ENCODE data around the gene C10orf62.
"Not testable (repeated sequence)": the region's sequence is repeated elsewhere in the genome, so short reads cannot be mapped to it uniquely, and the experiment has no call there.

Gene C10orf62

DNA sequence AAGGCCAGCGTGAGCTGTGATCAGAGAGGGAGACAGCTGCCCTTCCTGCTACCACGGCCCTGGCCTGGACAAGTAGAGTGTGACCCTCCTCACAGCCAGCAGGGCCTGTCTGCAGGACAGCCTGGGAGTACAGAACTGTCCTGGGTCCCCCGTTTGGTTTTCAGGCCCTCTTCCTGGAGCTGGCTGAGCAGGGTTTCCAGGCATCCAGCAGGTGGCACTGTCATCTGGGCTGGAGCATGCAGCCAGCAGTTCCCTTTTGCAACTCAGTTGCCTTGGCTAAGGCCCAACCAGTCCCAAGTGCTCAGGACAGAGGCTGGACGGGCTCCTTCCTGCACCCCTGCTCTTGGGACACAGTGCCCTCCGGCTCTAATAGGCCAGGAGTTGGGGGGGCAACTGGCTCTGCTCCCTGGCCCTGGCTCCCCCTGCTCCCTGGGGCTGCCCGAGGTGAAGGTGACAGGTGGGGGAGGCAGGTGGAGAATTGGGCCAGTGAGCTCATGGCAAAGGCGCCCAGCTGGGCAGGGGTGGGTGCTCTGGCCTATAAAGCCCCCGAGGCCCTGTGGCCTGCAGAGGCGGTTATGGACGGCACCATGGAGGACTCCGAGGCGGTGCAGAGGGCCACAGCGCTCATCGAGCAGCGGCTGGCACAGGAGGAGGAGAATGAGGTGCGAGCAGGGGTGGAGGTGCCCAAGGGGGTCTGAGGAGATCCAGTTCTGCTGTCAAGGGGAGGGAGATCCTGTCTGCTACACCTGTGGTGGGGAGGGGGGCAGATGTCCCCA lies 17.1 kb upstream of the C10orf62 start, which contains the start of gene ANKRD2:
ANKRD2 (plus strand) TSS at position 566 of the 776 bp plus-strand sequence; CDS start at position 576, 10 bp downstream.
- TF ChIP-seq, protein P1, sequence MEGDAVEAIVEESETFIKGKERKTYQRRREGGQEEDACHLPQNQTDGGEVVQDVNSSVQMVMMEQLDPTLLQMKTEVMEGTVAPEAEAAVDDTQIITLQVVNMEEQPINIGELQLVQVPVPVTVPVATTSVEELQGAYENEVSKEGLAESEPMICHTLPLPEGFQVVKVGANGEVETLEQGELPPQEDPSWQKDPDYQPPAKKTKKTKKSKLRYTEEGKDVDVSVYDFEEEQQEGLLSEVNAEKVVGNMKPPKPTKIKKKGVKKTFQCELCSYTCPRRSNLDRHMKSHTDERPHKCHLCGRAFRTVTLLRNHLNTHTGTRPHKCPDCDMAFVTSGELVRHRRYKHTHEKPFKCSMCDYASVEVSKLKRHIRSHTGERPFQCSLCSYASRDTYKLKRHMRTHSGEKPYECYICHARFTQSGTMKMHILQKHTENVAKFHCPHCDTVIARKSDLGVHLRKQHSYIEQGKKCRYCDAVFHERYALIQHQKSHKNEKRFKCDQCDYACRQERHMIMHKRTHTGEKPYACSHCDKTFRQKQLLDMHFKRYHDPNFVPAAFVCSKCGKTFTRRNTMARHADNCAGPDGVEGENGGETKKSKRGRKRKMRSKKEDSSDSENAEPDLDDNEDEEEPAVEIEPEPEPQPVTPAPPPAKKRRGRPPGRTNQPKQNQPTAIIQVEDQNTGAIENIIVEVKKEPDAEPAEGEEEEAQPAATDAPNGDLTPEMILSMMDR (conservative IDR thresholded peaks at IDR 0.05): peak; percentile 93
- no peak within 1 kb of the TSS for H3K27ac ChIP-seq

DNA sequence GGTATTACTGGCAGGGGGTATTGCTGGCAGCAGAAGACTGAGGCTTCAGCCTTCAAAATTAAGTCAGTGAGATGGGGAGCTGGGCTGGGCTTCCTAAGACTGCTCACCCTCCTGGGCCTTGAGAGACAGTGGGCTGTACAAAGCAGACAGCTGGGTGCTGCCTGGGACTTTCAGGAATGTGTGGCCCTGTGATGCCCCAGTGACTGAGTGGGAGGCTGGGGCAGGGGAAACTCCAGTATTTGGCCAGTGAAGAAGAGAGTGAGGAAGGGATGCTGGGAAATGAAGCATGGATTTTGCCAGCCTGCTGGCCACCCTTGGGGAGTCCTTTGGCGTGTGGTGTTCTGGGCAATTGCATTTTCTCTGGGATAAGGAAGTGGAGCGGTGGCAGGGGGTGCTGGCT lies 16.5 kb upstream of the C10orf62 start:
- TF ChIP-seq, protein P1 (conservative IDR thresholded peaks at IDR 0.05): no peak
- H3K27ac ChIP-seq: no peak overlapping the region

DNA sequence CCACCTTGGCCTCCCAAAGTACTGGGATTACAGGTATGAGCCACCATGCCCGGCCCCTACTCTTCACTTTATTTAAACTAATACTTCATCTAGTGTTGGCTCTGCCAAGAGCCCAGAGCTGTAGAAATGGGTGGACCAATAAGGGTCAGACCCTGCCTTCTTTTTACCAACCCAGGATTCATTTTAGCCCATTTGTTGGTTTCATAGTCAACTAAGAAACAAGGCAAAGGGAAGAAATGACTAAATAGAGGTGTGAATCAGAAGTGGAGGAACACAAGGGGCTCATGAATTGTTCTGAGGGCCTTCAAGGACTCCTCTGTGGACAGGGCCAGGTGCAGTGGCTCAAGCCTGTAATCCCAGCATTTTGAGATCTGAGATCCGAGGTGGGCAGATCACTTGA lies 15.8 kb upstream of the C10orf62 start:
- TF ChIP-seq, protein P1 (conservative IDR thresholded peaks at IDR 0.05): no peak
- peak overlapping the region; percentile 58; the same call in 1 of the 2 replicates for H3K27ac ChIP-seq

DNA sequence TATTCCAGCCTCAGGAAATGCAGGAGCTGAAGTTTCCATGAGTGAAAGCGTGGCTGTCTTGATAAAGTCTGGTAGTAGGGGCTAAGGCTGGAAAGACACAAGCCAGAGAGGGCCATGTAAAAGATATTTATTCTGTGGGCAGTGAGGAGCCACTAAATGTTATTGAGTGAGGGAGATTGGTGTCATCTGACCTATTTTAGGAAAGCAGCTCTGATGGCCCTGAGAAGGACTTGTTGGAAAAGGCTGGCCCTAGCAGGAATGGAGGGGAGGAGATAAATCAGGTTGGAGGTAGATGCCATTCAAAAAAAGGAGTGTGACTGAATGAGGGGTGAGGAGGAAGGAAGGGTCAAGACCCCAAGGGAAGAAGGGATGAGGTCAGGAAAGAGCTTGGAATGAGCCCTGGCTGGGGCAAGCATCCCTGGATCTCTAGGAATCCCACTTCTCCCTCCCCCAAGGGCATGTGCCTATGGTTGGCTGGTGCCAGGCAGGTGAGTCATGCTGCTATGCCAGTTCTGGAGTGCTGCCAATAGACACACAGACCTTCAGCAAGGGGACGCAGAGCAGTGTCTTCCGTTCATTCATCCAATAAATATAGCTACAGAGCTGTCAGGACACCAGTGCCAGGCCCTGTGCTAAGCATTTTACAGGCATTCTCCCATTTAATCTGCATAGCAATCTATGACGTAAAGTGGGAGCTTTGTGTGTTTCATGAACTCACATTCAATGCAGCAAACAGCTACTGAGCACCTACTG lies 15.0 kb upstream of the C10orf62 start:
- peak overlapping the region; percentile 58 for H3K27ac ChIP-seq
- TF ChIP-seq, protein P1 (conservative IDR thresholded peaks at IDR 0.05): no peak

DNA sequence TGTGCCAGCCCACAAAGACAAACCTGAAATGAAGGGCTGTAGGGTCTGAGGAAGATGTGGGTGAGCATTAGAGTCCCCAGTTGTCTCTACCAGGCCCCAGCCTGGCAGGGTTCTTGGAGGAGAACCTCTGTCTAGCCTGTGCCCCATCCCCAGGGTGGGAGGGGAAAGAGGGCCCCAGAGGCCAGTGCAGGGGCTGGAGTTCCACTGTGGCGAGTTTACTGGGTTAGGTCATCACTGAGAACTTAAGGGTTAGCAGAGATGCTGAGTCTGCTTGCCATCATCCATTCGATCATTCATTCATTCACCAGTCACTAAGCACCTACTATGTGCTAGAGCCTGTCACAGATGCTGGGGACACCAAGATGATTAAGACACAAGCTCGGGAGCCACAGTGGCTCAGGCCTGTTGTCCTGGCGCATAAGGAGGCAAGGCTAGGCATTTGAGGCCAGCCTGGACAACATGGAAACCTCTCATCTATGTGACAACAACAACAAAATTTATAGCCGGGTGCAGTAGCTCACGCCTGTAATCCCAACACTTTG lies 14.3 kb upstream of the C10orf62 start:
- peak overlapping the region; percentile 58 for H3K27ac ChIP-seq
- TF ChIP-seq, protein P1 (conservative IDR thresholded peaks at IDR 0.05): no peak

DNA sequence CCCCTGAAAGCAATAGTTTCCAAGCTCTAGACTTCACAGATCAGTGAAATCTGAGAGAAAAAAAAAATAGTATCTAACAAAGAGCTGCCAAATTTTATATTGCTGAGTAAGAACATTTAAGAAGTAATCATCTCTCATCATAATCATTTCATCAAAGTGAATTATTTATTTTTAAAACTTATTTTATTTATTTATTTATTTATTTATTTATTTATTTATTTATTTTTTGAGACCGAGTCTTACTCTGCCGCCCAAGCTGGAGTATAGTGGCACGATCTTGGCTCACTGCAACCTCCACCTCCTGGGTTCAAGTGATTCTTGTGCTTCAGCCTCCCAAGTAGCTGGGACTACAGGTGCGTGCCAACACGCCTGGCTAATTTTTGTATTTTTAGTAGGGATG lies 13.0 kb upstream of the C10orf62 start:
- H3K27ac ChIP-seq: not testable (repeated sequence)

DNA sequence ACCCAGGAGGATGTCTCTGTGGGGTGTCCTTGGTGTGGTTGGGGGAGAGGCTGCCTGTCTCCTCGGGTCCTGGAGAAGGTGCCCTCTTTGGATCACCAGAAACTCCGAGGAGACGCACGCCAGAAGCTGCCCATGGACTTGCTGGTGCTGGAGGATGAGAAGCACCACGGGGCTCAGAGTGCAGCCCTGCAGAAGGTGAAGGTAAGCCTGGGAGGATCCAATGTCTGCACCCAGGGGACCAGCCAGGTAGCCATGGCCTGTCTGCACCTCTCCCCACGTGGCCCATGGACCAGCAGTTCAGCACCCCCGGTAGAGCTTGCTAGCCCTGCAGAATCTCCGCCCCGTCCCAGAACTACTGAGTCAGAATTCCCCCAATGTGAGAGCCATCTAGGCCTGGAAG lies 11.8 kb upstream of the C10orf62 start:
- TF ChIP-seq, protein P1 (conservative IDR thresholded peaks at IDR 0.05): no peak
- H3K27ac ChIP-seq: no peak overlapping the region
